Activated T-helper 2 cell treated with anti-CD3 and anti-CD28 coated beads, Interferon-gamma antibody, Interleukin-2, Interleukin-4, amounts not matched to agents 10 μg/mL and 5 μg/mL and 100 μg/mL, durations not matched to agents 14 hours and 24 hours and 36 hours (primary cell): ENCODE results near the gene MED29. TPM values are rescaled to one million over a fixed set of nuclear protein-coding genes. Genes with fewer than 3 reads are reported as not detected.
"Not testable (repeated sequence)": the region's sequence is repeated elsewhere in the genome, so short reads cannot be mapped to it uniquely, and the experiment has no call there.

Experiments
- DNase-seq: peaks from one replicate; pipeline ENCODE4 v3.0.0; 2021; ENCODE audit warnings: low spot score
- H3K27ac Mint-ChIP-seq: one replicate; pipeline ENCODE4 v1.8.0; 2021; ENCODE audit warnings: mixed read lengths
- H3K27me3 Mint-ChIP-seq: one replicate; pipeline ENCODE4 v1.8.0; 2021; ENCODE audit warnings: low read depth, mixed read lengths
- H3K36me3 Mint-ChIP-seq: one replicate; pipeline ENCODE4 v1.8.0; 2021; ENCODE audit warnings: low read depth, mixed read lengths
- H3K4me1 Mint-ChIP-seq: one replicate; pipeline ENCODE4 v1.8.0; 2021; ENCODE audit warnings: low read depth, mixed read lengths
- H3K4me3 Mint-ChIP-seq: one replicate; pipeline ENCODE4 v1.8.0; 2021; ENCODE audit warnings: low read depth, mild to moderate bottlenecking, moderate library complexity, mixed read lengths
- H3K9me3 Mint-ChIP-seq: one replicate; pipeline ENCODE4 v1.8.0; 2021; ENCODE audit warnings: mixed read lengths
- intact Hi-C: fragments of 100-400 bp; cut with micrococcal nuclease; formaldehyde crosslinking; loops from one replicate; pipeline ENCODE4 v1.15.1; 2023
- total RNA-seq: library from RNA; stranded (reverse); gene quantifications from 2 replicates; pipeline ENCODE4 v1.2.3, GENCODE V29; 2022

The MED29 gene
- total RNA-seq, 1 donor from 2014 or later, result 32.3 TPM

- DNase-seq, result no peak
- Mint-ChIP-seq H3K27ac (no peak overlapping the region), H3K27me3 (no peaks in the 10 kb centered on the region), H3K4me1 (no peaks in the 10 kb centered on the region), H3K9me3 (no peaks in the 10 kb centered on the region), H3K4me3 (no peak overlapping the region), H3K36me3 (peaks cover 68% of the 10 kb centered on the region)
- intact Hi-C loops, result no loop called here
Observed at GRCh38 chr19:39377373-39378362, 13.5 kb upstream of the MED29 start.

- H3K4me3 Mint-ChIP-seq, intact Hi-C loops, H3K4me1 Mint-ChIP-seq, H3K9me3 Mint-ChIP-seq, DNase-seq, H3K27me3 Mint-ChIP-seq, H3K27ac Mint-ChIP-seq: not testable (repeated sequence)
- peaks cover 76% of the 10 kb centered on the region for H3K36me3 Mint-ChIP-seq
Observed at GRCh38 chr19:39379366-39379765, 11.8 kb upstream of the MED29 start.

- Mint-ChIP-seq H3K36me3 (peaks cover 76% of the 10 kb centered on the region), H3K4me1 (no peaks in the 10 kb centered on the region), H3K9me3 (no peaks in the 10 kb centered on the region), H3K27me3 (no peaks in the 10 kb centered on the region), H3K27ac (no peak overlapping the region), H3K4me3 (no peak overlapping the region)
- no peak for DNase-seq
- intact Hi-C loops, result no loop called here
Observed at GRCh38 chr19:39379865-39380396, 11.2 kb upstream of the MED29 start.

- DNase-seq, result no peak
- intact Hi-C loops, result no loop called here
- no peak overlapping the region for H3K4me3 Mint-ChIP-seq
Observed at GRCh38 chr19:39380521-39381502, 10.4 kb upstream of the MED29 start.

GRCh38 chr19:39381910-39382611 is 9.1 kb upstream of the MED29 start:
- H3K27me3 Mint-ChIP-seq, result no peaks in the 10 kb centered on the region
- no peaks in the 10 kb centered on the region for H3K9me3 Mint-ChIP-seq
- no peak overlapping the region for H3K4me3 Mint-ChIP-seq
- no peaks in the 10 kb centered on the region for H3K4me1 Mint-ChIP-seq
- peaks cover 76% of the 10 kb centered on the region for H3K36me3 Mint-ChIP-seq
- no peak for DNase-seq
- intact Hi-C loops, result no loop called here
- no peak overlapping the region for H3K27ac Mint-ChIP-seq

More at GRCh38 chr19:39380521-39381502, 10.4 kb upstream of the MED29 start:
- no peaks in the 10 kb centered on the region for H3K4me1 Mint-ChIP-seq
- no peaks in the 10 kb centered on the region for H3K9me3 Mint-ChIP-seq
- no peaks in the 10 kb centered on the region for H3K27me3 Mint-ChIP-seq
- H3K27ac Mint-ChIP-seq, result no peak overlapping the region
- H3K36me3 Mint-ChIP-seq, result peaks cover 77% of the 10 kb centered on the region

- no peak for DNase-seq
- Mint-ChIP-seq H3K4me1 (no peaks in the 10 kb centered on the region), H3K4me3 (no peak overlapping the region), H3K9me3 (no peaks in the 10 kb centered on the region), H3K27ac (no peak overlapping the region), H3K27me3 (no peaks in the 10 kb centered on the region), H3K36me3 (peaks cover 70% of the 10 kb centered on the region)
- intact Hi-C loops, result no loop called here
Observed at GRCh38 chr19:39382991-39383828, 8.0 kb upstream of the MED29 start.

GRCh38 chr19:39384839-39385568 is 6.2 kb upstream of the MED29 start:
- Mint-ChIP-seq H3K4me3 (no peak overlapping the region), H3K4me1 (peaks cover 6% of the 10 kb centered on the region), H3K27me3 (no peaks in the 10 kb centered on the region), H3K27ac (peak overlapping the region; percentile 33), H3K36me3 (peaks cover 66% of the 10 kb centered on the region), H3K9me3 (no peaks in the 10 kb centered on the region)
- no peak for DNase-seq
- intact Hi-C loops, result no loop called here

GRCh38 chr19:39385629-39386411 is 5.4 kb upstream of the MED29 start:
- Mint-ChIP-seq H3K36me3 (peaks cover 61% of the 10 kb centered on the region), H3K27ac (no peak overlapping the region), H3K4me1 (peaks cover 9% of the 10 kb centered on the region), H3K27me3 (no peaks in the 10 kb centered on the region), H3K4me3 (no peak overlapping the region), H3K9me3 (no peaks in the 10 kb centered on the region)
- intact Hi-C loops, result no loop called here
- DNase-seq, result no peak

- Mint-ChIP-seq H3K9me3 (no peaks in the 10 kb centered on the region), H3K36me3 (peaks cover 59% of the 10 kb centered on the region), H3K4me3 (no peak overlapping the region), H3K4me1 (peaks cover 13% of the 10 kb centered on the region), H3K27ac (no peak overlapping the region), H3K27me3 (no peaks in the 10 kb centered on the region)
- intact Hi-C loops, result no loop called here
- DNase-seq, result no peak
Observed at GRCh38 chr19:39386557-39386956, 4.6 kb upstream of the MED29 start.

GRCh38 chr19:39388657-39389056 is 2.5 kb upstream of the MED29 start:
- intact Hi-C loops, result no loop called here
- no peaks in the 10 kb centered on the region for H3K9me3 Mint-ChIP-seq
- no peak for DNase-seq
- H3K27me3 Mint-ChIP-seq, result no peaks in the 10 kb centered on the region
- H3K27ac Mint-ChIP-seq, result peak overlapping the region; percentile 56
- peaks cover 49% of the 10 kb centered on the region for H3K36me3 Mint-ChIP-seq
- H3K4me1 Mint-ChIP-seq, result peaks cover 18% of the 10 kb centered on the region
- peak overlapping the region; percentile 37 for H3K4me3 Mint-ChIP-seq
